ENCODE results near the gene SLC25A19. TPM values are rescaled to one million over a fixed set of nuclear protein-coding genes. Genes with fewer than 3 reads are reported as not detected.

SLC25A19 gene
- total and polyA plus RNA-seq, 2 of the 8 experiments (the other 6 are each of a cell fraction or from before 2014, with no cell fraction given) = 28.6 to 32.6 TPM

DNA sequence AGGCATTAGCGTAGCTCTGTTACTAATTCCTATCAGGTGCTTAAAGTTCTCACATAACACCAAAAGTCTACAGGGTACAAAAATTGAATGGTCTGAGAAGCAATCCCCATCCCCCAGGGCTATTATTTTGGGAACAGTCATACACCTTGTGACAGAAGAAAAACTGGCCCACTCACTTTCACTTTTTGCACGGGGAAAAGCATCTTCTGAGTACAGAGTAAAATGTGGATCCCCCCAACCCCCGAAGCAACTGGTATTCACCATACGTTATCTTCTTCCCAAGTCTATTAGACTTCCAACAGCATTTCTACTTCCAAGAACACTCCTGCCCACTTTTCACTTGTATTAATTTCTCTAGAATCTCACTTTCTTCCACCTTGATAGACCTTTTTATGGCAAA lies 39.7 kb downstream of the SLC25A19 start:
- no peak for DNase-seq (ENCODE audit: low read depth in 1 of 2, low spot score in 2 of 2)
- H2AFZ ChIP-seq (ENCODE audit: low read length) = no peak overlapping the region
- no peak overlapping the region for H4K5ac ChIP-seq (ENCODE audit: insufficient read length, low read depth, low read length)
- H4K91ac ChIP-seq (replicated peaks; ENCODE audit: insufficient read length, low read length) = no peak overlapping the region
- ChIA-PET POLR2A (ENCODE audit: partially characterized antibody) (interaction anchor here (1.0 to 5.0 kb wide), 6 partner anchors 10 to 126 kb away, joined by 3 to 49 read pairs (median 4); partner anchors contain the start of genes GGA3 and MRPS7), CTCF (ENCODE audit: partially characterized antibody) (interaction anchor here (0.6 to 16.5 kb wide), 7 partner anchors 10 to 352 kb away, joined by 3 to 369 read pairs (median 4); partner anchors contain the start of genes GGA3, MIF4GD and MRPS7)
- no peak overlapping the region for H3K27ac ChIP-seq (ENCODE audit: low read depth, low read length)
- peaks cover 2 to 16% (median 8%) of the 10 kb centered on the region in 4 experiments; a peak in 3 of 8 replicates for H3K36me3 ChIP-seq (ENCODE audit: control insufficient read depth in 2 of 4, insufficient read depth in 4 of 4, low read length in 3 of 4)
- H3K18ac ChIP-seq (ENCODE audit: extremely low read depth, low read length) = no peak overlapping the region
- no peak overlapping the region for H3K4me3 ChIP-seq (ENCODE audit: extremely low read depth in 1 of 4, insufficient read depth in 2 of 4, low read depth in 3 of 4, low read length in 4 of 4)
- no peak overlapping the region for H3K14ac ChIP-seq (ENCODE audit: insufficient read length)
- H3K4me2 ChIP-seq (ENCODE audit: insufficient read depth in 1 of 2, low read depth in 2 of 2, low read length in 2 of 2) = no peak overlapping the region; a peak in 1 of 4 replicates
- no peak overlapping the region for H2BK120ac ChIP-seq (replicated peaks; ENCODE audit: low read depth, low read length)
- H2BK20ac ChIP-seq (ENCODE audit: low read length) = no peak overlapping the region
- H2AK5ac ChIP-seq (ENCODE audit: low read depth, low read length) = no peak overlapping the region
- no peak overlapping the region for H3K9ac ChIP-seq (replicated peaks in 1 of 4; ENCODE audit: extremely low read depth in 1 of 4, low read depth in 3 of 4, low read length in 3 of 4)
- H3K27me3 ChIP-seq (replicated peaks in 1 of 4; ENCODE audit: control insufficient read depth in 3 of 4, extremely low read depth in 1 of 4, insufficient read depth in 3 of 4, low read length in 3 of 4) = no peaks in the 10 kb centered on the region
- no peak overlapping the region for H3K56ac ChIP-seq (replicated peaks; ENCODE audit: insufficient read length, low read depth, low read length)
- FAIRE-seq = no peak
- no peak overlapping the region for H2BK5ac ChIP-seq (ENCODE audit: low read depth, low read length)
- H3K4me1 ChIP-seq (replicated peaks in 1 of 4; ENCODE audit: control insufficient read depth in 3 of 4, insufficient read depth in 4 of 4, low read length in 3 of 4) = peaks cover 0 to 7% (median under 1%) of the 10 kb centered on the region in 4 experiments; a peak in 3 of 7 replicates
- WGBS, 2 experiments (ENCODE audit: extremely low coverage in 1 of 2, insufficient coverage in 1 of 2, insufficient read length in 1 of 2, insufficient replicate concordance in 2 of 2, low coverage in 1 of 2, low lambda C conversion rate in 2 of 2, missing lambda C conversion rate in 1 of 2) = 95% methylated on average over 4 of the region's 4 CpGs; no CpG with 5 or more reads in 1 of the 2 experiments
- H2BK12ac ChIP-seq (ENCODE audit: low read depth, low read length) = no peak overlapping the region
- no peaks in the 10 kb centered on the region for H3K9me3 ChIP-seq (ENCODE audit: insufficient read depth in 2 of 2, low read depth in 1 of 2, low read length in 1 of 2)
- H4K8ac ChIP-seq (ENCODE audit: extremely low read depth, insufficient read depth, low read length) = no peak overlapping the region
- peaks cover 8% of the 10 kb centered on the region for H3K79me1 ChIP-seq (ENCODE audit: low read depth, low read length)
- H3K79me2 ChIP-seq (ENCODE audit: control insufficient read depth in 1 of 2, insufficient read depth in 2 of 2, low read length in 2 of 2) = peaks cover 0 to 31% of the 10 kb centered on the region in 2 experiments; a peak in 2 of 4 replicates
- H4K20me1 ChIP-seq (replicated peaks in 1 of 2; ENCODE audit: control insufficient read depth in 1 of 2, insufficient read depth in 2 of 2, low read length in 2 of 2) = peaks cover 6 to 8% of the 10 kb centered on the region in 2 experiments
- no peak overlapping the region for H2BK15ac ChIP-seq (ENCODE audit: low read length)
- H3K4ac ChIP-seq (replicated peaks; ENCODE audit: insufficient read length, low read depth, low read length) = no peak overlapping the region
- no peak overlapping the region for H3K23ac ChIP-seq (ENCODE audit: insufficient read length)
- no peaks in the 10 kb centered on the region for H3K23me2 ChIP-seq (ENCODE audit: low read depth, low read length)
- TF ChIP-seq ZNF274 (IDR thresholded peaks at IDR 0.05; ENCODE audit: borderline replicate concordance, extremely low read depth, low read length) (no peak), CREB1 (IDR thresholded peaks at IDR 0.05) (no peak), KDM5A (IDR thresholded peaks at IDR 0.05; ENCODE audit: low read length) (no peak), POLR2A (IDR thresholded peaks at IDR 0.05; ENCODE audit: control extremely low read depth in 1 of 2, low read depth in 2 of 2, low read length in 2 of 2) (no peak), JUN (IDR thresholded peaks at IDR 0.05; ENCODE audit: low read depth, low read length) (no peak), CEBPB (IDR thresholded peaks at IDR 0.05; ENCODE audit: low read depth, low read length) (no peak), SIN3A (conservative IDR thresholded peaks at IDR 0.05 in 1 of 2, IDR thresholded peaks at IDR 0.05 in 1 of 2; ENCODE audit: low read depth in 1 of 2, low read length in 2 of 2) (no peak), SP4 (IDR thresholded peaks at IDR 0.05; ENCODE audit: low read length) (no peak), BCL11A (IDR thresholded peaks at IDR 0.05; ENCODE audit: low read depth in 2 of 2, low read length in 2 of 2) (no peak), TCF12 (IDR thresholded peaks at IDR 0.05; ENCODE audit: low read depth, low read length) (no peak), EZH2 (IDR thresholded peaks at IDR 0.05; ENCODE audit: low read depth, low read length, severe bottlenecking) (no peak)
- TF ChIP-seq, protein P1, sequence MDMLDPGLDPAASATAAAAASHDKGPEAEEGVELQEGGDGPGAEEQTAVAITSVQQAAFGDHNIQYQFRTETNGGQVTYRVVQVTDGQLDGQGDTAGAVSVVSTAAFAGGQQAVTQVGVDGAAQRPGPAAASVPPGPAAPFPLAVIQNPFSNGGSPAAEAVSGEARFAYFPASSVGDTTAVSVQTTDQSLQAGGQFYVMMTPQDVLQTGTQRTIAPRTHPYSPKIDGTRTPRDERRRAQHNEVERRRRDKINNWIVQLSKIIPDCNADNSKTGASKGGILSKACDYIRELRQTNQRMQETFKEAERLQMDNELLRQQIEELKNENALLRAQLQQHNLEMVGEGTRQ (IDR thresholded peaks at IDR 0.05; ENCODE audit: low read length) = no peak
- TF ChIP-seq, protein P2, sequence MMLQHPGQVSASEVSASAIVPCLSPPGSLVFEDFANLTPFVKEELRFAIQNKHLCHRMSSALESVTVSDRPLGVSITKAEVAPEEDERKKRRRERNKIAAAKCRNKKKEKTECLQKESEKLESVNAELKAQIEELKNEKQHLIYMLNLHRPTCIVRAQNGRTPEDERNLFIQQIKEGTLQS (IDR thresholded peaks at IDR 0.05; ENCODE audit: insufficient read depth, low read depth, low read length) = no peak
